WTC11 (cell line): ENCODE measurements around the gene AADAT. TPM values are rescaled to one million over a fixed set of nuclear protein-coding genes. Genes with fewer than 3 reads are reported as not detected.
A peak's percentile ranks its signal among the peaks of the same experiment; 100 is the strongest.

Source experiments
- ATAC-seq: fragments of 200-7000 bp; cut with Tn5 transposase; 2 replicates; pipeline ENCODE4 v1.10.0; 2021; ENCODE audit warnings: mild to moderate bottlenecking, moderate library complexity
- CTCF ChIA-PET: fragments of 300-600 bp; sonication (Branson Sonifier 250); formaldehyde crosslinking; loops from one replicate; lab custom pipeline; 2021; ENCODE audit warnings: antibody characterized with exemption; lab: Charles Lee
- POLR2A ChIA-PET: fragments of 350-600 bp; sonication (Branson Sonifier 250); formaldehyde crosslinking; loops from one replicate; lab custom pipeline; 2021; ENCODE audit warnings: antibody characterized with exemption; lab: Charles Lee
- DNase-seq: peaks from one replicate; pipeline ENCODE4 v3.0.0; 2021; ENCODE audit warnings: low spot score
- H3K27ac Mint-ChIP-seq: 2 replicates; pipeline ENCODE4 v1.8.0; 2021; ENCODE audit warnings: mixed read lengths
- H3K27me3 Mint-ChIP-seq: 2 replicates; pipeline ENCODE4 v1.8.0; 2021; ENCODE audit warnings: low read depth, mild to moderate bottlenecking, moderate library complexity, mixed read lengths
- H3K36me3 Mint-ChIP-seq: 2 replicates; pipeline ENCODE4 v1.8.0; 2021; ENCODE audit warnings: mixed read lengths
- H3K4me1 Mint-ChIP-seq: 2 replicates; pipeline ENCODE4 v1.8.0; 2022; ENCODE audit warnings: mixed read lengths
- H3K4me3 Mint-ChIP-seq: 2 replicates; pipeline ENCODE4 v1.8.0; 2021; ENCODE audit warnings: mild to moderate bottlenecking, moderate library complexity, mixed read lengths
- H3K9me3 Mint-ChIP-seq: 2 replicates; pipeline ENCODE4 v1.8.0; 2021; ENCODE audit warnings: mixed read lengths
- CREB1 ChIP-seq: sonication (generic); formaldehyde crosslinking; IDR thresholded peaks from 2 replicates; pipeline ENCODE4 v1.8.0; 2023; ENCODE audit warnings: mild to moderate bottlenecking, missing genetic modification reagents
- HMGXB4 ChIP-seq: sonication (generic); formaldehyde crosslinking; IDR thresholded peaks from 2 replicates; pipeline ENCODE4 v1.8.1; 2023; ENCODE audit warnings: mild to moderate bottlenecking, moderate library complexity, missing genetic modification reagents
- NFYB ChIP-seq: sonication (generic); formaldehyde crosslinking; conservative IDR thresholded peaks from 2 replicates; pipeline ENCODE4 v1.8.0; 2022; ENCODE audit warnings: low read depth, missing genetic modification reagents
- PRDM15 ChIP-seq: sonication (generic); formaldehyde crosslinking; IDR thresholded peaks from 2 replicates; pipeline ENCODE4 v1.8.0; 2022; ENCODE audit warnings: missing genetic modification reagents
- SOX15 ChIP-seq: fragments of 250-450 bp; sonication (Bioruptor Pico); IDR thresholded peaks from 2 replicates; pipeline ENCODE4 v1.9.0; 2021; ENCODE audit warnings: mild to moderate bottlenecking
- TEAD4 ChIP-seq: sonication (generic); formaldehyde crosslinking; IDR thresholded peaks from 2 replicates; pipeline ENCODE4 v1.8.0; 2022; ENCODE audit warnings: mild to moderate bottlenecking, missing genetic modification reagents
- ZBTB21 ChIP-seq: sonication (generic); formaldehyde crosslinking; IDR thresholded peaks from 2 replicates; pipeline ENCODE4 v1.8.1; 2023; ENCODE audit warnings: mild to moderate bottlenecking, missing genetic modification reagents, borderline replicate concordance
- ZNF416 ChIP-seq: fragments of 250-450 bp; sonication (Bioruptor Pico); IDR thresholded peaks from 2 replicates; pipeline ENCODE4 v1.9.0; 2021; ENCODE audit warnings: mild to moderate bottlenecking, inconsistent platforms
- ZNF423 ChIP-seq: fragments of 250-450 bp; sonication (Bioruptor Pico); IDR thresholded peaks from 2 replicates; pipeline ENCODE4 v2.1.2; 2022; ENCODE audit warnings: mild to moderate bottlenecking, moderate library complexity
- ZNF671 ChIP-seq: fragments of 250-450 bp; sonication (Bioruptor Pico); IDR thresholded peaks from 2 replicates; pipeline ENCODE4 v1.8.0; 2021; ENCODE audit warnings: mild to moderate bottlenecking
- total RNA-seq: library from RNA; stranded (reverse); gene quantifications from 3 replicates; pipeline ENCODE4 v1.2.3, GENCODE V29; 2021
- TF ChIP-seq, protein P1 (sequence below): sonication (generic); formaldehyde crosslinking; IDR thresholded peaks from 2 replicates; pipeline ENCODE4 v1.8.1; 2022; ENCODE audit warnings: mild to moderate bottlenecking, missing genetic modification reagents, moderate library complexity, borderline replicate concordance
- TF ChIP-seq, protein P2 (sequence below): sonication (generic); formaldehyde crosslinking; IDR thresholded peaks from 2 replicates; pipeline ENCODE4 v1.8.1; 2023; ENCODE audit warnings: mild to moderate bottlenecking, missing genetic modification reagents, moderate library complexity

AADAT gene
- total RNA-seq, 1 experiment from 2014 or later = 12.3 TPM

DNA sequence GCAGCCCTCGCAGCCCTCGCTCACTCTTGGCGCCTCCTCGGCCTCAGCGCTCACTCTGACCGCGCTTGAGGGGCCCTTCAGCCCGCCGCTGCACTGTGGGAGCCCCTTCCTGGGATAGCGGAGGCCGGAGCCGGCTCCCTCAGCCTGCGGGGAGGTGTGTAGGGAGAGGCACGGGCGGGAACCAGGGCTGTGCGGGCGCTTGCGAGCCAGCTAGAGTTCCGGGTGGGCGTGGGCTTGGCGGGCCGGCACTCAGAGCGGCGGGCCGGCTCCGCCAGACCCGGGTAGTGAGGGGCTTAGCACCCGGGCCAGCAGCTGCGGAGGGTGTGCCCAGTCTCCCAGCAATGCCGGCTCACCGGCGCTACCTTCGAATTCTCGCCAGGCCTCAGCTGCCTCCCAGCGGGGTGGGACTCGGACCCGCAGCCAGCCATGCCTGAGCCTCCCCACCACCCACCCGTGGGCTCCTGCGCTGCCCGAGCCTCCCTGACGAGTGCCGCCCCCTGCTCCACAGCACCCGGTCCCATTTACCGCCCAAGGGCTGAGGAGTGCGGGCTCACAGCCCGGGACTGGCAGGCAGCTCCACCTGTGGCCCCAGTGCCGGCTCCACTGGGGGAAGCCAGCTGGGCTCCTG, 1.4 kb upstream of the AADAT start (continued):
- TF ChIP-seq ZBTB21 (CRISPR knock-in tag) (no peak), ZNF423 (CRISPR knock-in tag) (no peak), NFYB (CRISPR knock-in tag) (no peak), HMGXB4 (CRISPR knock-in tag) (no peak), SOX15 (CRISPR knock-in tag) (no peak), ZNF416 (CRISPR knock-in tag) (no peak), PRDM15 (CRISPR knock-in tag) (no peak), ZNF671 (CRISPR knock-in tag) (no peak), CREB1 (CRISPR knock-in tag) (no peak)
- TF ChIP-seq, protein P1, sequence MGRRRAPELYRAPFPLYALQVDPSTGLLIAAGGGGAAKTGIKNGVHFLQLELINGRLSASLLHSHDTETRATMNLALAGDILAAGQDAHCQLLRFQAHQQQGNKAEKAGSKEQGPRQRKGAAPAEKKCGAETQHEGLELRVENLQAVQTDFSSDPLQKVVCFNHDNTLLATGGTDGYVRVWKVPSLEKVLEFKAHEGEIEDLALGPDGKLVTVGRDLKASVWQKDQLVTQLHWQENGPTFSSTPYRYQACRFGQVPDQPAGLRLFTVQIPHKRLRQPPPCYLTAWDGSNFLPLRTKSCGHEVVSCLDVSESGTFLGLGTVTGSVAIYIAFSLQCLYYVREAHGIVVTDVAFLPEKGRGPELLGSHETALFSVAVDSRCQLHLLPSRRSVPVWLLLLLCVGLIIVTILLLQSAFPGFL (CRISPR knock-in tag) = no peak

- CTCF ChIA-PET = interaction anchor here (1.2 to 1.6 kb wide), 2 partner anchors 11 to 280 kb away, joined by 4 to 5 read pairs; no protein-coding TSS in a partner anchor
- peaks cover 18% of the 10 kb centered on the region for H3K36me3 Mint-ChIP-seq
- DNase-seq (no peak), ATAC-seq (no peak)
- TF ChIP-seq HMGXB4 (CRISPR knock-in tag) = 0 out of 2 replicates have a peak, but pooled peaks have one; percentile 25
- TF ChIP-seq TEAD4 (CRISPR knock-in tag) = no peak
- TF ChIP-seq, protein P2, sequence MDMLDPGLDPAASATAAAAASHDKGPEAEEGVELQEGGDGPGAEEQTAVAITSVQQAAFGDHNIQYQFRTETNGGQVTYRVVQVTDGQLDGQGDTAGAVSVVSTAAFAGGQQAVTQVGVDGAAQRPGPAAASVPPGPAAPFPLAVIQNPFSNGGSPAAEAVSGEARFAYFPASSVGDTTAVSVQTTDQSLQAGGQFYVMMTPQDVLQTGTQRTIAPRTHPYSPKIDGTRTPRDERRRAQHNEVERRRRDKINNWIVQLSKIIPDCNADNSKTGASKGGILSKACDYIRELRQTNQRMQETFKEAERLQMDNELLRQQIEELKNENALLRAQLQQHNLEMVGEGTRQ (CRISPR knock-in tag) = no peak
- H3K27ac Mint-ChIP-seq = no peak overlapping the region
- H3K4me1 Mint-ChIP-seq = peaks cover 33% of the 10 kb centered on the region
- POLR2A ChIA-PET = no interaction called here
- H3K4me3 Mint-ChIP-seq = peak overlapping the region; percentile 88
- H3K27me3 Mint-ChIP-seq = peaks cover 30% of the 10 kb centered on the region
- H3K9me3 Mint-ChIP-seq = 0 out of 2 replicates have a peak, but pooled peaks cover 5% of the 10 kb centered on the region
These were observed 746 bp upstream of the AADAT start for GRCh38 chr4:170090352-170091052.
